ENCODE results near the gene POU3F2. TPM values are rescaled to one million over a fixed set of nuclear protein-coding genes. Genes with fewer than 3 reads are reported as not detected.

Gene POU3F2
- total RNA-seq, 1 experiment from 2014 or later = 0.07 TPM

- no peak overlapping the region for H2AFZ ChIP-seq (ENCODE audit: low read length)
- H3K4me2 ChIP-seq (ENCODE audit: low read length) = no peak overlapping the region
- H3K9me2 ChIP-seq (replicated peaks; ENCODE audit: low read length) = no peaks in the 10 kb centered on the region
- BruUV-seq (replicated peaks) = no TSS peak
- intact Hi-C loops (cut with micrococcal nuclease) = no loop called here
- H3K36me3 ChIP-seq (ENCODE audit: low read depth, low read length) = no peaks in the 10 kb centered on the region
- no peaks in the 10 kb centered on the region for H3F3A ChIP-seq (ENCODE audit: low read length, unreplicated experiment)
- no peaks in the 10 kb centered on the region; the same call in 1 of the 2 replicates for H3K4me1 ChIP-seq (ENCODE audit: insufficient read depth, low read length)
- H4K20me1 ChIP-seq (ENCODE audit: low read length) = no peaks in the 10 kb centered on the region
- H3K9me3 ChIP-seq (ENCODE audit: low read length) = no peaks in the 10 kb centered on the region
- peaks cover 91% of the 10 kb centered on the region for H3K27me3 ChIP-seq (ENCODE audit: low read length)
- no peak overlapping the region for H3K27ac ChIP-seq (ENCODE audit: low read length)
- no peak overlapping the region for H3K4me3 ChIP-seq (ENCODE audit: low read length)
- H3K9ac ChIP-seq (ENCODE audit: low read length) = no peak overlapping the region
- ChIA-PET CTCF (no interaction called here), POLR2A (ENCODE audit: unreplicated experiment) (no interaction called here)
- DNase-seq (no peak), ATAC-seq (no peak)
- TF ChIP-seq, protein P1, sequence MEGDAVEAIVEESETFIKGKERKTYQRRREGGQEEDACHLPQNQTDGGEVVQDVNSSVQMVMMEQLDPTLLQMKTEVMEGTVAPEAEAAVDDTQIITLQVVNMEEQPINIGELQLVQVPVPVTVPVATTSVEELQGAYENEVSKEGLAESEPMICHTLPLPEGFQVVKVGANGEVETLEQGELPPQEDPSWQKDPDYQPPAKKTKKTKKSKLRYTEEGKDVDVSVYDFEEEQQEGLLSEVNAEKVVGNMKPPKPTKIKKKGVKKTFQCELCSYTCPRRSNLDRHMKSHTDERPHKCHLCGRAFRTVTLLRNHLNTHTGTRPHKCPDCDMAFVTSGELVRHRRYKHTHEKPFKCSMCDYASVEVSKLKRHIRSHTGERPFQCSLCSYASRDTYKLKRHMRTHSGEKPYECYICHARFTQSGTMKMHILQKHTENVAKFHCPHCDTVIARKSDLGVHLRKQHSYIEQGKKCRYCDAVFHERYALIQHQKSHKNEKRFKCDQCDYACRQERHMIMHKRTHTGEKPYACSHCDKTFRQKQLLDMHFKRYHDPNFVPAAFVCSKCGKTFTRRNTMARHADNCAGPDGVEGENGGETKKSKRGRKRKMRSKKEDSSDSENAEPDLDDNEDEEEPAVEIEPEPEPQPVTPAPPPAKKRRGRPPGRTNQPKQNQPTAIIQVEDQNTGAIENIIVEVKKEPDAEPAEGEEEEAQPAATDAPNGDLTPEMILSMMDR (conservative IDR thresholded peaks at IDR 0.05; ENCODE audit: low read depth, low read length) = no peak
- TF ChIP-seq EZH2phosphoT487 (IDR thresholded peaks at IDR 0.05; ENCODE audit: borderline replicate concordance, low read length) (no peak), EZH2 (IDR thresholded peaks at IDR 0.05; ENCODE audit: low read length, unreplicated experiment) (no peak)
- H3K79me2 ChIP-seq (ENCODE audit: low read length) = no peaks in the 10 kb centered on the region
These were observed 6.1 kb upstream of the POU3F2 start for GRCh38 chr6:98828211-98828788.

DNA sequence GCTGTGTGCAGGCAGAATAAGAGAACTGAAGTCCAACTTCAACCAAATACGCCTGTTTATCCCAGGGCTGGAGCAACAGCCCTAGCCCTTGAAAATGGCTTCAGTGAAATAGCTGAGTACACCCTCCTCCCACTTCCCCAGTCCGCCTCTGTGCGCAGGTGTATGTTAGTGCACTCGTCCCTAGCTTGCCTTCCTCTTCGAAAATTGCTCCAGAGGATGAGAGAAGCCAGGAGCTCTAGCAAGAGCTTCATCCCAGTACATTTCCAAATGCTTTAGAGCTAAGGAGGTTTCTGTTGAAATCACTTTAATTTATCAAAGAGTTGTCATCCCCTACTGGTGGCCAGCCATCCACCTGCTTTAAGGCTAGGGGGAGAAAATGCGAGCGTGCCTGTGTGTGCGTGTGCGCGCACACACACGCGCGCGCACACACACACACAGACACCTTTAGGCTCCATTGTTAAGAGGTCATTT lies 5.4 kb upstream of the POU3F2 start:
- peaks cover 92% of the 10 kb centered on the region for H3K27me3 ChIP-seq (ENCODE audit: low read length)
- no peaks in the 10 kb centered on the region for H3K79me2 ChIP-seq (ENCODE audit: low read length)
- ATAC-seq = no peak
- ChIA-PET POLR2A (ENCODE audit: unreplicated experiment) (no interaction called here), CTCF (no interaction called here)
- no peaks in the 10 kb centered on the region for H3F3A ChIP-seq (ENCODE audit: low read length, unreplicated experiment)
- H3K4me1 ChIP-seq (ENCODE audit: insufficient read depth, low read length) = no peaks in the 10 kb centered on the region; the same call in 1 of the 2 replicates
- no peak for TF ChIP-seq EZH2 (IDR thresholded peaks at IDR 0.05; ENCODE audit: low read length, unreplicated experiment)
- TF ChIP-seq, protein P1 (conservative IDR thresholded peaks at IDR 0.05; ENCODE audit: low read depth, low read length) = no peak
- H3K9me2 ChIP-seq (replicated peaks; ENCODE audit: low read length) = no peaks in the 10 kb centered on the region
- no peak for DNase-seq
- no peak overlapping the region for H3K4me2 ChIP-seq (ENCODE audit: low read length)
- no peaks in the 10 kb centered on the region for H4K20me1 ChIP-seq (ENCODE audit: low read length)
- H3K4me3 ChIP-seq (ENCODE audit: low read length) = no peak overlapping the region
- no peak overlapping the region for H3K9ac ChIP-seq (ENCODE audit: low read length)
- H3K36me3 ChIP-seq (ENCODE audit: low read depth, low read length) = no peaks in the 10 kb centered on the region
- no peak overlapping the region for H2AFZ ChIP-seq (ENCODE audit: low read length)
- no peaks in the 10 kb centered on the region for H3K9me3 ChIP-seq (ENCODE audit: low read length)
- no TSS peak for BruUV-seq (replicated peaks)
- intact Hi-C loops (cut with micrococcal nuclease) = no loop called here
- no peak overlapping the region for H3K27ac ChIP-seq (ENCODE audit: low read length)

DNA sequence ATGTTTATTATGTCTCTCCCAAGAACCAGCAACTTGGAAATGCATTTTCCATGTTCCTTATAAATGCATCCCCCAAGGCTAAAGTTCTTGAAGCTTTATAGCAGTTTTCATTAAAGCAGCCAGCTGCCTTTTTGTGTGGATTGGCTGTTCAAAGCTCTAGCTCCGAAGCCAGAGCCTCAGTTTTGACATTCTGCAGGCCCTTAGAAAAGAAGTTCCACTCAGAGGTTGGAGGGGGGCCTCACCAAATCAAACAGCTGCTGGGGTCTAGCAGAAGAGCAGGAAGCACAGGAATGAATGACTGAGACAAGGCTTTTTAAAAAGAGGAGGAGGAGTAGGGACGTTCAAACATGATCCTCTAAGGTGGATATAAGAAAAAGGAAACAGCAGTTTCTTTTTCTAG lies 4.2 kb upstream of the POU3F2 start:
- intact Hi-C loops (cut with micrococcal nuclease) = no loop called here
- ATAC-seq (no peak), DNase-seq (no peak)
- H3K9me2 ChIP-seq (replicated peaks; ENCODE audit: low read length) = no peaks in the 10 kb centered on the region
- POLR2A ChIA-PET (ENCODE audit: unreplicated experiment) = no interaction called here
- H2AFZ ChIP-seq (ENCODE audit: low read length) = no peak overlapping the region
- no peaks in the 10 kb centered on the region for H3F3A ChIP-seq (ENCODE audit: low read length, unreplicated experiment)
- H3K4me3 ChIP-seq (ENCODE audit: low read length) = no peak overlapping the region
- no peaks in the 10 kb centered on the region for H4K20me1 ChIP-seq (ENCODE audit: low read length)
- TF ChIP-seq EZH2 (IDR thresholded peaks at IDR 0.05; ENCODE audit: low read length, unreplicated experiment) (no peak), EZH2phosphoT487 (IDR thresholded peaks at IDR 0.05; ENCODE audit: borderline replicate concordance, low read length) (no peak)
- no TSS peak for BruUV-seq (replicated peaks)
- no peak overlapping the region for H3K4me2 ChIP-seq (ENCODE audit: low read length)
- H3K4me1 ChIP-seq (ENCODE audit: insufficient read depth, low read length) = no peaks in the 10 kb centered on the region; the same call in 1 of the 2 replicates
- no peak overlapping the region for H3K9ac ChIP-seq (ENCODE audit: low read length)
- H3K36me3 ChIP-seq (ENCODE audit: low read depth, low read length) = no peaks in the 10 kb centered on the region
- CTCF ChIA-PET = no interaction called here
- H3K27ac ChIP-seq (ENCODE audit: low read length) = no peak overlapping the region
- no peaks in the 10 kb centered on the region for H3K9me3 ChIP-seq (ENCODE audit: low read length)
- peaks cover 91% of the 10 kb centered on the region for H3K27me3 ChIP-seq (ENCODE audit: low read length)
- no peaks in the 10 kb centered on the region for H3K79me2 ChIP-seq (ENCODE audit: low read length)

All from PC-3 (cell line).